Measurements from ENCODE around the gene GIMAP5. TPM values are rescaled to one million over a fixed set of nuclear protein-coding genes. Genes with fewer than 3 reads are reported as not detected.

Gene GIMAP5
- total and polyA plus RNA-seq, 9 of the 15 experiments (the other 6 are each of a cell fraction or from before 2014, with no cell fraction given), result 0.35 TPM; not detected in 8

DNA sequence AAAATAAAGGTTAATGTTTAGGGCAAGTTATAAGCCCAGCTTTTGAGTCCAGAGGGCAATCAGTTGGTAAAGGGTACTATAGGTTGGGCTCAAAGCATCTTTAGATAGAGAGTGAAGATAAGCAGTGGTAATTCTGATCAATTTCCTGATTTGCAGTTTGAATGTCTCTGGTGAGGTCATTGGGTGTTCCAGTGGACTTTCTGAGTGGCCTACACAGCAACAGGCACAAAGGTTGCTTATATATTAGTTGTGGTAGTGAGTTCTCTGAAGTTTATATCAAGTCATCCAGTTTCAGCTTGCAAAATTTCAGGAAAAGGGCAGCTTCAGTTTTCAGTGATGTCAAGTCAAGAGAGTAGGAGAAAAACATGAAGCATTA lies 29.1 kb downstream of the GIMAP5 start:
- FAIRE-seq, result no peak
- ChIA-PET POLR2A (interaction anchor here (0.6 kb wide), 1 partner anchor 147 kb away, joined by 4 read pairs; no protein-coding TSS in a partner anchor), CTCF (ENCODE audit: low intra/inter-chr PET ratio) (no interaction called here)
- in situ Hi-C loops (cut with MboI), result loop anchor here (25.0 kb wide), 1 partner anchor 479 kb away; no protein-coding TSS in a partner anchor
- no TSS peak for BruUV-seq (replicated peaks)
- no peaks in the 10 kb centered on the region for H3K9me3 ChIP-seq (replicated peaks; ENCODE audit: control insufficient read depth, insufficient read depth, low read depth, low read length)
- H3K4me3 ChIP-seq, result no peak overlapping the region
- ATAC-seq, result no peak
- H3K36me3 ChIP-seq (ENCODE audit: control insufficient read depth, insufficient read depth, low read length), result no peaks in the 10 kb centered on the region
- no peak overlapping the region for H3K9ac ChIP-seq (ENCODE audit: insufficient read depth in 1 of 2, low read depth in 2 of 2, low read length in 2 of 2)
- H3K79me2 ChIP-seq (ENCODE audit: control insufficient read depth, insufficient read depth, low read length), result no peaks in the 10 kb centered on the region
- H4K20me1 ChIP-seq (replicated peaks; ENCODE audit: control insufficient read depth, insufficient read depth, low read length), result no peaks in the 10 kb centered on the region
- no peak overlapping the region for H2AFZ ChIP-seq (ENCODE audit: low read depth, low read length)
- H3K9me1 ChIP-seq (ENCODE audit: control insufficient read depth, insufficient read depth, low read length), result no peaks in the 10 kb centered on the region
- no peaks in the 10 kb centered on the region for H3K4me1 ChIP-seq (replicated peaks in 1 of 2; ENCODE audit: control insufficient read depth in 2 of 2, insufficient read depth in 2 of 2, low read length in 2 of 2)
- no peak overlapping the region for H3K27ac ChIP-seq (ENCODE audit: extremely low read depth, low read depth, low read length)
- H3K4me2 ChIP-seq (ENCODE audit: insufficient read depth, low read length), result no peak overlapping the region
- TF ChIP-seq ADNP (tag; IDR thresholded peaks at IDR 0.05) (no peak), SMAD1 (IDR thresholded peaks at IDR 0.05; ENCODE audit: low read depth, low read length, partially characterized antibody) (no peak), MBD2 (IDR thresholded peaks at IDR 0.05; ENCODE audit: borderline replicate concordance, low read depth) (no peak), ZNF121 (CRISPR knock-in tag; conservative IDR thresholded peaks at IDR 0.05) (no peak), ZNF707 (CRISPR knock-in tag; conservative IDR thresholded peaks at IDR 0.05) (no peak), SP2 (IDR thresholded peaks at IDR 0.05; ENCODE audit: extremely low read depth, low read depth, low read length, poor library complexity, severe bottlenecking) (no peak), RB1 (IDR thresholded peaks at IDR 0.05; ENCODE audit: low read depth) (no peak), LCOR (CRISPR knock-in tag; IDR thresholded peaks at IDR 0.05) (no peak), MTF1 (CRISPR knock-in tag; IDR thresholded peaks at IDR 0.05; ENCODE audit: borderline replicate concordance) (no peak), BCOR (IDR thresholded peaks at IDR 0.05) (no peak), ZNF174 (CRISPR knock-in tag; IDR thresholded peaks at IDR 0.05) (no peak)
- TF ChIP-seq, protein P1, sequence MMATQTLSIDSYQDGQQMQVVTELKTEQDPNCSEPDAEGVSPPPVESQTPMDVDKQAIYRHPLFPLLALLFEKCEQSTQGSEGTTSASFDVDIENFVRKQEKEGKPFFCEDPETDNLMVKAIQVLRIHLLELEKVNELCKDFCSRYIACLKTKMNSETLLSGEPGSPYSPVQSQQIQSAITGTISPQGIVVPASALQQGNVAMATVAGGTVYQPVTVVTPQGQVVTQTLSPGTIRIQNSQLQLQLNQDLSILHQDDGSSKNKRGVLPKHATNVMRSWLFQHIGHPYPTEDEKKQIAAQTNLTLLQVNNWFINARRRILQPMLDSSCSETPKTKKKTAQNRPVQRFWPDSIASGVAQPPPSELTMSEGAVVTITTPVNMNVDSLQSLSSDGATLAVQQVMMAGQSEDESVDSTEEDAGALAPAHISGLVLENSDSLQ (IDR thresholded peaks at IDR 0.05), result no peak
- TF ChIP-seq, protein P2, sequence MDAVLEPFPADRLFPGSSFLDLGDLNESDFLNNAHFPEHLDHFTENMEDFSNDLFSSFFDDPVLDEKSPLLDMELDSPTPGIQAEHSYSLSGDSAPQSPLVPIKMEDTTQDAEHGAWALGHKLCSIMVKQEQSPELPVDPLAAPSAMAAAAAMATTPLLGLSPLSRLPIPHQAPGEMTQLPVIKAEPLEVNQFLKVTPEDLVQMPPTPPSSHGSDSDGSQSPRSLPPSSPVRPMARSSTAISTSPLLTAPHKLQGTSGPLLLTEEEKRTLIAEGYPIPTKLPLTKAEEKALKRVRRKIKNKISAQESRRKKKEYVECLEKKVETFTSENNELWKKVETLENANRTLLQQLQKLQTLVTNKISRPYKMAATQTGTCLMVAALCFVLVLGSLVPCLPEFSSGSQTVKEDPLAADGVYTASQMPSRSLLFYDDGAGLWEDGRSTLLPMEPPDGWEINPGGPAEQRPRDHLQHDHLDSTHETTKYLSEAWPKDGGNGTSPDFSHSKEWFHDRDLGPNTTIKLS (IDR thresholded peaks at IDR 0.05; ENCODE audit: borderline replicate concordance, low read depth), result no peak
- TF ChIP-seq, protein P3, sequence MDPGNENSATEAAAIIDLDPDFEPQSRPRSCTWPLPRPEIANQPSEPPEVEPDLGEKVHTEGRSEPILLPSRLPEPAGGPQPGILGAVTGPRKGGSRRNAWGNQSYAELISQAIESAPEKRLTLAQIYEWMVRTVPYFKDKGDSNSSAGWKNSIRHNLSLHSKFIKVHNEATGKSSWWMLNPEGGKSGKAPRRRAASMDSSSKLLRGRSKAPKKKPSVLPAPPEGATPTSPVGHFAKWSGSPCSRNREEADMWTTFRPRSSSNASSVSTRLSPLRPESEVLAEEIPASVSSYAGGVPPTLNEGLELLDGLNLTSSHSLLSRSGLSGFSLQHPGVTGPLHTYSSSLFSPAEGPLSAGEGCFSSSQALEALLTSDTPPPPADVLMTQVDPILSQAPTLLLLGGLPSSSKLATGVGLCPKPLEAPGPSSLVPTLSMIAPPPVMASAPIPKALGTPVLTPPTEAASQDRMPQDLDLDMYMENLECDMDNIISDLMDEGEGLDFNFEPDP (CRISPR knock-in tag; IDR thresholded peaks at IDR 0.05), result no peak
- TF ChIP-seq, protein P4, sequence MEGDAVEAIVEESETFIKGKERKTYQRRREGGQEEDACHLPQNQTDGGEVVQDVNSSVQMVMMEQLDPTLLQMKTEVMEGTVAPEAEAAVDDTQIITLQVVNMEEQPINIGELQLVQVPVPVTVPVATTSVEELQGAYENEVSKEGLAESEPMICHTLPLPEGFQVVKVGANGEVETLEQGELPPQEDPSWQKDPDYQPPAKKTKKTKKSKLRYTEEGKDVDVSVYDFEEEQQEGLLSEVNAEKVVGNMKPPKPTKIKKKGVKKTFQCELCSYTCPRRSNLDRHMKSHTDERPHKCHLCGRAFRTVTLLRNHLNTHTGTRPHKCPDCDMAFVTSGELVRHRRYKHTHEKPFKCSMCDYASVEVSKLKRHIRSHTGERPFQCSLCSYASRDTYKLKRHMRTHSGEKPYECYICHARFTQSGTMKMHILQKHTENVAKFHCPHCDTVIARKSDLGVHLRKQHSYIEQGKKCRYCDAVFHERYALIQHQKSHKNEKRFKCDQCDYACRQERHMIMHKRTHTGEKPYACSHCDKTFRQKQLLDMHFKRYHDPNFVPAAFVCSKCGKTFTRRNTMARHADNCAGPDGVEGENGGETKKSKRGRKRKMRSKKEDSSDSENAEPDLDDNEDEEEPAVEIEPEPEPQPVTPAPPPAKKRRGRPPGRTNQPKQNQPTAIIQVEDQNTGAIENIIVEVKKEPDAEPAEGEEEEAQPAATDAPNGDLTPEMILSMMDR (IDR thresholded peaks at IDR 0.05 in 2 of 3, conservative IDR thresholded peaks at IDR 0.05 in 1 of 3; ENCODE audit: insufficient read depth in 2 of 3, low read depth in 1 of 3, low read length in 3 of 3), result no peak
- TF ChIP-seq, protein P5, sequence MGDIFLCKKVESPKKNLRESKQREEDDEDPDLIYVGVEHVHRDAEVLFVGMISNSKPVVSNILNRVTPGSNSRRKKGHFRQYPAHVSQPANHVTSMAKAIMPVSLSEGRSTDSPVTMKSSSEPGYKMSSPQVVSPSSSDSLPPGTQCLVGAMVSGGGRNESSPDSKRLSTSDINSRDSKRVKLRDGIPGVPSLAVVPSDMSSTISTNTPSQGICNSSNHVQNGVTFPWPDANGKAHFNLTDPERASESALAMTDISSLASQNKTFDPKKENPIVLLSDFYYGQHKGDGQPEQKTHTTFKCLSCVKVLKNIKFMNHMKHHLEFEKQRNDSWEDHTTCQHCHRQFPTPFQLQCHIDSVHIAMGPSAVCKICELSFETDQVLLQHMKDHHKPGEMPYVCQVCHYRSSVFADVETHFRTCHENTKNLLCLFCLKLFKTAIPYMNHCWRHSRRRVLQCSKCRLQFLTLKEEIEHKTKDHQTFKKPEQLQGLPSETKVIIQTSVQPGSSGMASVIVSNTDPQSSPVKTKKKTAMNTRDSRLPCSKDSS (IDR thresholded peaks at IDR 0.05; ENCODE audit: low read depth, partially characterized antibody), result no peak
- DNase-seq (ENCODE audit: extremely low read depth in 1 of 4, low spot score in 3 of 4), result no peak
- peaks cover 4 to 8% of the 10 kb centered on the region in 2 experiments; a peak in 3 of 5 replicates for H3K27me3 ChIP-seq (ENCODE audit: control insufficient read depth in 2 of 2, insufficient read depth in 2 of 2, low read length in 2 of 2)
- intact Hi-C loops (cut with micrococcal nuclease), result no loop called here

Measured in K562 (cell line).